ENCODE measurements around the gene DDTL.

DNA sequence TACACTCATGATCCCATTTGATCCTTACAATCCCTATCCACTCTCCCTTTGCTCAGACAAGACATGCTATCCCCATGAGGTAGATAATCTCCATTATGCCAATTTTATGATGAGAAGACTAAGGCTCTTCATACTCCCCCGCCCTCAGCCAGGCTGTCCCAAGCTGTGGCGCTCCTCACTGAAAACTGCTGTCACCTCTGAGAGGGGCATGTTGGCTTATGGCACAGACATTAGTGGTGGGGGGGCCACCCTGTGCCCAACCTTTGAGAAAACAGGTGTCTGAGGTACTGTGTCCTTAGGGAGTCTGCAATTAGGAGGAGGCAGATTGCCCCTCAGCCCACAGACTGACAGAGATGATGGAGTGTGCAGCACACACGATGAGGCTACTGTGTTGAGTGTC is 2.4 kb downstream of the DDTL start:
- TF ChIP-seq, protein P1, sequence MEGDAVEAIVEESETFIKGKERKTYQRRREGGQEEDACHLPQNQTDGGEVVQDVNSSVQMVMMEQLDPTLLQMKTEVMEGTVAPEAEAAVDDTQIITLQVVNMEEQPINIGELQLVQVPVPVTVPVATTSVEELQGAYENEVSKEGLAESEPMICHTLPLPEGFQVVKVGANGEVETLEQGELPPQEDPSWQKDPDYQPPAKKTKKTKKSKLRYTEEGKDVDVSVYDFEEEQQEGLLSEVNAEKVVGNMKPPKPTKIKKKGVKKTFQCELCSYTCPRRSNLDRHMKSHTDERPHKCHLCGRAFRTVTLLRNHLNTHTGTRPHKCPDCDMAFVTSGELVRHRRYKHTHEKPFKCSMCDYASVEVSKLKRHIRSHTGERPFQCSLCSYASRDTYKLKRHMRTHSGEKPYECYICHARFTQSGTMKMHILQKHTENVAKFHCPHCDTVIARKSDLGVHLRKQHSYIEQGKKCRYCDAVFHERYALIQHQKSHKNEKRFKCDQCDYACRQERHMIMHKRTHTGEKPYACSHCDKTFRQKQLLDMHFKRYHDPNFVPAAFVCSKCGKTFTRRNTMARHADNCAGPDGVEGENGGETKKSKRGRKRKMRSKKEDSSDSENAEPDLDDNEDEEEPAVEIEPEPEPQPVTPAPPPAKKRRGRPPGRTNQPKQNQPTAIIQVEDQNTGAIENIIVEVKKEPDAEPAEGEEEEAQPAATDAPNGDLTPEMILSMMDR (conservative IDR thresholded peaks at IDR 0.05; ENCODE audit: low read depth, low read length): no peak
- TF ChIP-seq EZH2 (IDR thresholded peaks at IDR 0.05; ENCODE audit: borderline replicate concordance, low read depth, low read length, poor library complexity, severe bottlenecking): no peak

All from A673 (cell line).